Brain pericyte (primary cell): Measurements from ENCODE around the gene SCAMP3.

Source experiments
- DNase-seq: peaks from one replicate; pipeline ENCODE4 v3.0.0-alpha.2; 2012; ENCODE audit warnings: low read depth, low spot score

SCAMP3 gene

GRCh38 chr1:155285631-155286044 lies 23.5 kb upstream of the SCAMP3 start:
- no peak for DNase-seq

GRCh38 chr1:155285063-155285462 lies 22.9 kb upstream of the SCAMP3 start:
- no peak for DNase-seq

GRCh38 chr1:155284476-155284875 lies 22.3 kb upstream of the SCAMP3 start:
- DNase-seq = no peak

GRCh38 chr1:155282488-155283091 lies 20.4 kb upstream of the SCAMP3 start:
- DNase-seq = no peak

GRCh38 chr1:155279268-155279667 lies 17.1 kb upstream of the SCAMP3 start:
- no peak for DNase-seq

GRCh38 chr1:155278689-155279160 lies 16.6 kb upstream of the SCAMP3 start:
- no peak for DNase-seq

- no peak for DNase-seq
These were observed 15.9 kb upstream of the SCAMP3 start for GRCh38 chr1:155277902-155278688.

- DNase-seq = peak; percentile 78
These were observed 15.1 kb upstream of the SCAMP3 start, which contains the start of gene HCN3 for GRCh38 chr1:155277070-155277901. Gene HCN3 (plus strand): TSS chr1:155277463. CDS start chr1:155277591, 128 bp downstream.

GRCh38 chr1:155273343-155274245 lies 11.4 kb upstream of the SCAMP3 start, which contains the start of gene CLK2:
Gene CLK2 (minus strand): TSS chr1:155273504. CDS start chr1:155270977, 2,527 bp downstream.
- peak; percentile 83 for DNase-seq

- DNase-seq = no peak
These were observed 10.5 kb upstream of the SCAMP3 start for GRCh38 chr1:155272466-155273342.

- no peak for DNase-seq
These were observed 7.2 kb upstream of the SCAMP3 start for GRCh38 chr1:155269381-155269780.

- no peak for DNase-seq
These were observed 6.5 kb upstream of the SCAMP3 start for GRCh38 chr1:155268630-155269029.

- no peak for DNase-seq
These were observed 5.2 kb upstream of the SCAMP3 start for GRCh38 chr1:155267373-155267772.

- DNase-seq = no peak
These were observed 4.4 kb upstream of the SCAMP3 start for GRCh38 chr1:155266553-155266952.

GRCh38 chr1:155263067-155263466 lies 907 bp upstream of the SCAMP3 start:
- DNase-seq = no peak

GRCh38 chr1:155261493-155261851 lies 688 bp downstream of the SCAMP3 start:
- no peak for DNase-seq

GRCh38 chr1:155260276-155260675 lies 1.9 kb downstream of the SCAMP3 start:
- no peak for DNase-seq

- no peak for DNase-seq
These were observed 5.9 kb downstream of the SCAMP3 start for GRCh38 chr1:155256058-155256852.
